Gastroesophageal sphincter (tissue), 3 donors: Measurements from ENCODE around the gene GTPBP10.

Experiments used
- CTCF ChIP-seq, 4 experiments: fragments of 200-600 bp in 2 of 4; fragments of 450-650 bp in 2 of 4; sonication (generic) in 1 of 4; IDR thresholded peaks; one replicate each; pipeline ENCODE4 v1.5.1; 2017 to 2019; ENCODE audit warnings: antibody characterized with exemption in 4 of 4, mild to moderate bottlenecking in 2 of 4, moderate library complexity in 2 of 4
- POLR2A ChIP-seq, 2 donors: fragments of 450-650 bp; IDR thresholded peaks; one replicate each; pipeline ENCODE4 v1.6.1; 2017; ENCODE audit warnings: antibody characterized with exemption in 2 of 2, mild to moderate bottlenecking in 2 of 2, moderate library complexity in 1 of 2
- POLR2AphosphoS5 ChIP-seq: sonication (generic); formaldehyde crosslinking; IDR thresholded peaks from one replicate; pipeline ENCODE4 v1.6.1; 2017; ENCODE audit warnings: antibody characterized with exemption

- no peak for TF ChIP-seq CTCF (IDR thresholded peaks at IDR 0.05)
- TF ChIP-seq POLR2A (IDR thresholded peaks at IDR 0.05): no peak
- TF ChIP-seq POLR2AphosphoS5: no peak
Observed at GRCh38 chr7:90334193-90334843, 12.2 kb upstream of the GTPBP10 start.
